Activated naive CD4-positive, alpha-beta T cell treated with anti-CD3 and anti-CD28 coated beads, Interleukin-2, amount 10 ng/mL, durations not matched to agents 5 hours and 36 hours (primary cell): ENCODE results near the gene TMEM223. TPM values are rescaled to one million over a fixed set of nuclear protein-coding genes. Genes with fewer than 3 reads are reported as not detected.

Experiments used
- microRNA-seq: library from miRNA; unstranded; fragments of <30 nt; microRNA quantifications from one replicate; pipeline ENCODE4 v1.2.0, GENCODE V29; 2022; ENCODE audit warnings: borderline microRNAs expressed, borderline replicate concordance
- total RNA-seq, 2 experiments: library from RNA; stranded (reverse); gene quantifications; one replicate each; pipeline ENCODE4 v1.2.3, GENCODE V29; 2021

Gene TMEM223, protein sequence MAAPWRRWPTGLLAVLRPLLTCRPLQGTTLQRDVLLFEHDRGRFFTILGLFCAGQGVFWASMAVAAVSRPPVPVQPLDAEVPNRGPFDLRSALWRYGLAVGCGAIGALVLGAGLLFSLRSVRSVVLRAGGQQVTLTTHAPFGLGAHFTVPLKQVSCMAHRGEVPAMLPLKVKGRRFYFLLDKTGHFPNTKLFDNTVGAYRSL
- total RNA-seq: 10 to 100 TPM; 19.1 to 21.5 TPM

DNA sequence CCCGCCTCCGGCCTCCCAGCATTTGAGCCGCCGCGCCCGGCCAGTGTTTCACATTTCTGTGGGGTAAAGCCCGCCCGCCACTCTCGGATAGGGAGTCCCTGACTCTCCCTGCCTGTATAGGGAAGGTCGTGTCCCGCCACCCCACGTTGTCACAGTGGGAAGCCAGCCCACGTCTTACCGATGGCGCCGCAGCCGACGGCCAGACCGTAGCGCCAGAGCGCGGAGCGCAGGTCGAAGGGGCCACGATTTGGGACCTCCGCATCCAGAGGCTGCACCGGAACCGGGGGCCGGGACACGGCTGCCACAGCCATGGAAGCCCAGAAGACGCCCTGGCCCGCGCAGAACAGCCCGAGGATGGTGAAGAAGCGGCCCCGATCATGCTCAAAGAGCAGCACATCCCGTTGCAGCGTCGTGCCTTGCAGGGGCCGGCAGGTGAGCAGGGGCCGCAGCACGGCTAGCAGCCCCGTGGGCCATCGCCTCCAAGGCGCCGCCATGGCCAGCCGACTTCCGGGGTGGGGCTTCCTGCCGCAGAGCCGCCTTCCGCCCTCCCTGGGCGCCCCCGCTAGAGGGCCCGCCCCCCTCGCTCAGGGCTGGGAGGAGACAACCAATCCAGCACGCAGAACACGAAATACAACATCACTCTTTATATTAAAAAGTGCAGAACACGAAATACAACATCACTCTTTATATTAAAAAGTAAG is at the start of gene TMEM223:
Gene TMEM223 (minus strand): TSS at position 506 of the 701 bp plus-strand sequence. CDS start 12 bp downstream, at position 494.

DNA sequence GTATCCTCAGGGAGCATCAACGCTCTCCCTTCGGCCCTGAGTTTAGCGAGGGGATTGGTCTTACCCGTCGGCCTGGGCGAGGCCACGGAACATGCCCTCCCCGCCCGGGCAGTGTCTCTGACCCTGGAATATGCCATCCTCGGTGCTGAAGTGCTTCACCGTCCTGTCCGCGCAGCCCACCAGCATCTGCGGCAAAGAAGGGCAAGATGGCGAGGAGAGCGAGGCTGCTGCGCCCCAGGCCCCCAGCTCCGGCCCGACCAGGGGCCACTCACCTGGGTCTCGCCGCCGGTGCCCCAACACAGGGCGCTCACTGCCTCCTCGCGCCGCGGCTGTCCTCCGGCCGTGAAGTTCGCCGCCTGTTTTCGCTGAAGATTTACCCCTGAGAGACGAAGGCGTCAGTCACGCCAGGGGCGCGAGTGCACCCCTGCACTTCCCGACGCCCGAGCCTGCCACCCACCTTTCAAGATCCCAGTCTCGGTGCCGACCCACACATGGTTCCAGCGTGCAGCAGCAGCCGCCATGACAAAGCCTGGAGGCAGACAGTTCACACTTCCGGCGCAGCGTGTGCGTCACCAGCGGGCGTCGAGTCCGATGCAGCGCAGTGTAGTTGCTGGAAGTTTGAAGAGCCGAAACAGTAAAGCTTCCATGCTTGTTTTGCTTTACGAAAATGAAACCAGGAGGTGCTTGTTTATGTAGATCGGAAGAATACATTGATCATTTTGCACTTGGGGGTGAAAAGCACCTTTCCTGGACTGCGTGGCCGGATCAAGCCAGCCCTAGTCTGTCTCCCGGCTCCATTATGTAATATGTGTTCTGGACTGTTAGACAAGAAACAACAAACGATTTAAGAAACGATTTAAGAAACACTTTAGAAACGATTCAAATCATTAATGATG is 47.5 kb upstream of the TMEM223 start, which contains the start of gene WDR74:
Gene WDR74 (minus strand): TSS at position 541 of the 896 bp plus-strand sequence. CDS start 20 bp downstream, at position 521.

DNA sequence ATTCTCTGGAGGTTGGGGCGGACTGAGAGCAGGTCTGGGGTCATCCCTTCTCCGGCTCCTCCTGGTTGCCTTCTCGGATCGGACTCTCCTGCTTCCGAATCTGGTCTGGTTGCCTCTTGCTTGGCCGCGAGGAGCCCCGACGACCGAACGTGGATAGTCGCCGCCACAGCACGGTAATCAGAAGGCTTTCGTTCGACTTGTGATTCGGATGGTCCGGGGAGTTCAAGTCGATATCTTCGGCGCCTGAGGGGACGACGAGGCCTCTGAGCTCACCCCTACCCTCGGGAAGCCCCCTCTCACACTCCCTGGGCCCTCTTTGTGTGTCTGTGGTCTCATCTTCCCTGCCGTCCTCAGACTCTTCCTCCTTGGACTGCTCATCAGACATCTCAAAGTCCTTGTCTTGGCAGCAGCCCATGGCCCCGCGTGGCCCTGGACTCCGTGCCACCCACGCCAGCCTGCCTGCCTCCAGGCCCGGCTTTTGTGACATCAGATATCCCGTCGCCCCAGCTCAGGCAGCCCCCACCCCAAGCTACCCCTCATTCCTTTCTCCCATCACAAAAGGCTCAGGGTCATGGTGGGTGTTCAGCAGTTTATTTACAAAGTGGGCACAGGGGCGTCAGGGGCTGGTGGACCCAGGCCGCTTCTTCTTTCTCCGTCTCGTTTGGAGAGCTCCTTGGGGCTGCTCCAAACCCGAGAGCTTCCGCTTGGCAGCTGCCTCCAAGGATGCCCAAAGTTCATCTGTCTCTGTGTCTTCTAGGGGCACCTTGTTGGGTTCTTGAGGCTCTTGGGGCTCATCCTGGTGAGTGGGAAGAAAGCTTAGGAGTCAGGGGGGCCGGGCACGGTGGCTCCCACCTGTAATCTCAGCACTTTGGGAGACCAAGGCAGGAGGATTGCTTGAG is 40.8 kb upstream of the TMEM223 start, which contains the start of gene TEX54:
Gene TEX54 (minus strand): TSS at position 506 of the 899 bp plus-strand sequence.

DNA sequence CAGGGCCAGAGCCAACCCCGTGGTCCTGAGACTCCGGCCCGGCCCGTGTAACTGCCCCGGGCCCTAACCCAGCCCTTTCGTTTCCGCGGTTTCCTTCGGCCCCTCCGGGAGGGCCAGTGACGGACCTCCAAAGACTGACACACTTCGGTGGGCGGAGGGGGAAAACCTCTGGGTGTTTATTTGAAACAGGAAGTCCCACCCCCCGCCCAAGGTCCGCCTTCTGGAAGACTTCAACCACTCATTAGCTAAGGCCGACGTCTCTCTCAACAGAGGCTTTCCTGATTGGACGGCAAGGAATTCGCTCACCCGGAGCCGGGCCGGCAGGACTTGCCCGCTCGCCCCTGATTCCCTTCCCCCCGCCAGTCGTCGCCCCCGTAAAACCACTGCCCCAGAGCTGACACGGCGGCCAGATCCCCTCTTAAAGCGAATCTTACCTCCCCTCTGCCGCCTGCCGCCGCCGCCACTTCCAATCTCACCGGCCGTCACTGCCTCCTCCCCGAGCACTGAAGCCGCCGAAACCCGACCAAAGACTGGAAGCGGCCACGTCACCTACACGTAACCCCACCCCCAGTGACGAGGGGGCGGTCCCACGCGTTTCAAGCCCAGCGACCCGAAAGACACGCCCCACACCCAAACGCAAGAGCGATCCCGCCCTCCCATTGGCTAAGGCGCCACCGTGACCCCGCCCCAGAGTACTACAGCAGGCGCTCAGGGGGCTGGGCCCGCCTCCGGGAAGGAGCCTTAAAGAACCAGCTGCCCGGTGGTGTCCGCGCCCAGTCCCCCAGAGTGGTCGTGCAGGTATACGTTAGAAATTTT is 39.9 kb upstream of the TMEM223 start, which contains the start of gene STX5:
Gene STX5 (minus strand): TSS at position 532 of the 816 bp plus-strand sequence. CDS start 808 bp downstream, outside the sequence.

DNA sequence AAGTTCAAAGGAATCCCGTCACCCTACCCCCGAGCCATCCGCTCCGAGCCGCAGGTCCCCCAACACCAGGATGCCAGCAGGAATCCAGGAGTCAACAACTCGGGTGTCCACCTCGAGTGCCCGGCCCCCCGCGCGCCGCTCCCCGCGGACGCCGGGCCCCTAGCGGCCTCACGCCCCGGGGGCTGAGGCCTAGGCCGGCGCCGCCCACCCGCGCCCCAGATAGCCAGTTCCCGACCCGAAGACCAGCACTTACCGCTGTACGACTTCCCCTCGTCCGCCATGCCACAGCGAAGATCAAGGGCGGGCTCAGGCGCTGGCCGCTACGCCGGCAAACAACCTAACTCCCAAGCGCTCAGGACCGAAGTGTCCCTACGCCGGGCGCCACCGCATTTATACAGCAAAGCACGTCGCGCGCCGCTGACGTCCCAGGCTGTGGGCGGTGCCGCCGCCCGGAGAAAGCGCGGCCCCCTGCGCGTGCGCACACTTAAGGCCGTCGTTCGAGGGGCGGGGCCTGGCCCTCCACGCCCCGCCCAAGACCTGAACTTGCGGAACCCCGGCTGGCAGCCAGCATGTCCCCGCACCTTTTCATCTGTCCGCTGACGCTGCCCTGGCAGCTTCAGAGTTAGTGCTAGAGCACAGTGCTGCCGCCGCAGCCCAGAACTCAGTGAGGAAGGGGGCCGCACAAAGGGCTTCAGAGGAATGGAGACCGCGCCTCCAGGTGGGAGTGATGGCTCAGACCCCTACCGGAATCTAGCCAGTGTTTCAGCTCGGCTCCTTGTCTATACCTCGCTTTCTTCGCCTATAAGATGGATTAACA is 13.5 kb upstream of the TMEM223 start, which contains the start of gene NXF1:
Gene NXF1 (minus strand): TSS at position 365 of the 817 bp plus-strand sequence. CDS start 84 bp downstream, at position 281.

DNA sequence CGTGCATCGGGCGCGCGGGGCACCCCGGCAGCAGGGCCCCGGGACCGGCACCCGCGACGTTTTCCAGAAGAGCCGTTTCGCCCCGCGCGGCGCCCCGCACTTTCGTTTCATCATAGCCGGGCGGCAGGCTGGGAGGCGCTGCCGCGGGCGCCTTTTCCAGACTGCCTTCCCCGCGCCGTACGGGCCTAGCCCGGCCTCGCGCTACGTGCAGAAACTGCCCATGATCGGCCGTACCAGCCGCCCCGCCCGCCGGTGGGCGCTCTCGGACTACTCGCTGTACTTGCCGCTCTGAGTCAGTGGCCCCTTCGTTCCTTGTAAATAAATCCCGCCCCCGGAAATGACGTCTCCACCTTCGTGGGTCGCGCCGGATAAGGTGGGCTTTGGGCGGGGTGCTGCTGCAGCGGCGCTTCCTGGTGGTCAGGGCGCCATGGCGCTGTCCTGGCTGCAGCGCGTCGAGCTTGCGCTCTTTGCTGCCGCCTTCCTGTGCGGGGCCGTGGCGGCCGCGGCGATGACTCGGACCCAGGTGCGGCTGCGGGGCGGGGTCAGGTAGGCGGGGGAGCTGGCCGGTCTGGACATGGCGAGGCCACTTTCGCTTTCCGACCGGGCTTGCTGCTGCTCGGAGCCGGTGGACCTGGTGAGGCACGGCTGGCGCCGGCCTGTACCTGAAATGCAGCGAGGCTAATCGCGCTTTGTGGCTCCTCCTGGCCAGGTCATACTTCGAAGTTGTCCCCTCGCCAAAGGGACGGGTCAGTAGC is 4.6 kb downstream of the TMEM223 start, which contains the start of gene TMEM179B:
Gene TMEM179B (plus strand): TSS at position 398 of the 755 bp plus-strand sequence. CDS start 30 bp downstream, at position 428.

DNA sequence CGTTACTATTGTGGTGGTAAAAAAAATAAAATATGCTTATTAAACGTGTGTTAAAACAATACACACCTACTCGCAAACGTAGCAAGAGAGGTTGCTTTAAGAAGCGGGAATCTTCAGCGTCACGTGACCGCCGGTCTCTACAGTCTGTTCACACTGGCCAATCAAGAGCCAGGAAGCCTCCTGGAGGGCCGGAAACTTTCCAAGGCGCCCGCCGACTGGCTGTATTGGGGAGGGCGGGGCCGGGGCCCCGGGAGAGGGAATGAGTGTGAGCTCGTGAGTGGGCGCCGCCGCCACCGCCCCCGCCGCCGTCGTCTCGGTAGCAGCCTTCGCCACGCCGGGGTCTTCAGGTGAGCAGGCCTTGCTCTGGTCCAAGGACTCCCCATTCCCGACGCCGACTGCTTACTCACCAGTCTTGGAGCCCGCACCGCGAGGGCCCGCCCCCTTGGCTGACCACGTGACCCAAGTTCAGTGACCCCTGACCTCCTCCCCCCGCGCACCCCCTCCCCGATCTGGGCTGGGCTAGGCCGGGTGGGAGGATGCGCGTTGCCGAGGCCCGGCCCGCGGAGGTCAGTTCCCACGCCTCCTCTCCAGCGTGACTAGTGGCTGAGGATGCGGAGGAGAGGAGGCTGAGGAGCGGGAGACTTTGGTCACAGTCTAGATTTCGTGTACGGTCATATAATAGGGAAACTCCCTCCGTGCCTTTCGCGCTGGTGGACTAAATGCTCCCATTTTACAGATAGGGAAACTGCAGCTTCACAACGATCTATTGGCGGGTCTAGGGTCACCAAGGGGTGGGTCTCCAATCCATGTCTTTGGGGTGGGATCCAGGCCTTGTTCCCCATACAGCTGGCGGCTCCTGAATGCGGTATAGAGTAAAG is 20.4 kb downstream of the TMEM223 start, which contains the start of gene TAF6L:
Gene TAF6L (plus strand): TSS at position 253 of the 878 bp plus-strand sequence. CDS start 4,388 bp downstream, outside the sequence.

DNA sequence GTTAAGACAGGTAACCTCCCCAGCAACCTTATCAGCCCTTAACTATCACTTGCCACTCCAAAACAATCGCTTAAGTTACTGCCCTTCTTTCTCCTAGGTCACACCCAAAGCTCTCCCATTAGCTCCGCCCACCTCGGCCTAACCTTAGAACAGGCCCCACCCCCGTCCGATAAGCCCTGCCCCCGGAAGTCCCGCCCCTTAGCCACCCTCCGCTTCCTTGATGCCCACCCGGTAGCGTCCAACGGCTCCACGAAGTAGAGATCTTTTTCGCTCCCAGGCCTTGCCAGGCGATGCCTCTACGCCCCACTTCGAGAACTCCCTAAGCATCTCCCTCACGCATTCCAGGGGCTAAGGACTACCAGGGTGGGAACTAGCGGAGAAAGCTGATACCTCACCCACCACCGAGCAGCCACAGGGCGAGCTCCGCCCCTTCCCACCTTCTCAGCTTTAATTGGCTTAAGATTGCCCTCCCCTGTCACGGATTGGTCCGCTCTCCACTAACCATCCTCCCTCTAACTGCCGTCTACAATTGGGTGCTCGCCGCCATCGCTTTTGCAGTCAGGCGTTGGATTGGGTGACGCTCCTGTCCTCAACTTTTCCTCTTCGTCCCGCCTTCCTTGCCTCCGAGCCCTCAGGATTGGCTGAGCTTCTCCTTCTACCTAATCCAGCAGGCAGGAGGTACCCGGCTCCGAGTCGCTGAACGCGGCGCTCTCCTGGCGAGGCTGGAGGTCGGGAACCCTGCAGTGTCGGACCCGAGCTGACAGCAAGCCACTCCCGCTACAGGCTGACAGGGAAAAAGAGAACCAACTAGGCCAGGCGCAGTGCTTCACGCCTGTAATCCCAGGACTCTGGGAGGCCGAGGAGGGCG is 37.8 kb downstream of the TMEM223 start, which contains the start of gene ZBTB3:
Gene ZBTB3 (minus strand): TSS at position 425 of the 868 bp plus-strand sequence. CDS start 496 bp downstream, outside the sequence.

Small RNAs within 50 kb of the gene (microRNA-seq; reads per million reads assigned to microRNA genes)
- gene MIR6514 (not detected), gene MIR6748 (not detected)

Other genes with a start within 250 kb of the TMEM223 start
- 100 to 1,000 TPM in 1 of 2 experiments, 10 to 100 TPM in 1; 96.0 to 111 TPM for gene AHNAK, start 245.2 kb downstream of the TMEM223 start, total RNA-seq
- gene EEF1G, start 218.1 kb downstream of the TMEM223 start, total RNA-seq: 1,000 to 10,000 TPM; 1,877 to 1,888 TPM
- gene TUT1, start 200.5 kb downstream of the TMEM223 start, total RNA-seq: 10 to 100 TPM; 26.2 to 28.2 TPM
- gene MTA2, start 190.1 kb downstream of the TMEM223 start, total RNA-seq: 100 to 1,000 TPM; 208 to 223 TPM
- 100 to 1,000 TPM; 133 to 139 TPM for gene EML3, start 179.2 kb downstream of the TMEM223 start, total RNA-seq
- gene ROM1, start 178.7 kb downstream of the TMEM223 start, total RNA-seq: 1 to 10 TPM; 1.1 to 1.7 TPM
- gene B3GAT3, start 170.0 kb downstream of the TMEM223 start, total RNA-seq: 10 to 100 TPM; 70.9 to 73.2 TPM
- gene GANAB, start 145.4 kb downstream of the TMEM223 start, total RNA-seq: 100 to 1,000 TPM; 297 to 300 TPM
- 10 to 100 TPM; 31.4 to 32.4 TPM for gene INTS5, start 138.7 kb downstream of the TMEM223 start, total RNA-seq
- 10 to 100 TPM; 83.3 to 83.8 TPM for gene C11orf98, start 126.8 kb downstream of the TMEM223 start, total RNA-seq
- gene CSKMT, start 126.7 kb downstream of the TMEM223 start, total RNA-seq: 10 to 100 TPM; 12.8 to 14.2 TPM
- 1 to 10 TPM; 6.2 to 8.1 TPM for gene UQCC3, start 120.3 kb downstream of the TMEM223 start, total RNA-seq
- gene LBHD1, start 119.7 kb downstream of the TMEM223 start, total RNA-seq: 10 to 100 TPM; 26.5 to 28.9 TPM
- 100 to 1,000 TPM; 157 to 162 TPM for gene UBXN1, start 112.9 kb downstream of the TMEM223 start, total RNA-seq
- gene LRRN4CL, start 102.5 kb downstream of the TMEM223 start, total RNA-seq: under 1 TPM; 0.14 to 0.35 TPM
- gene BSCL2, start 84.6 kb downstream of the TMEM223 start, total RNA-seq: 10 to 100 TPM; 26.6 to 33.7 TPM
- gene GNG3, start 84.3 kb downstream of the TMEM223 start, total RNA-seq: not detected
- gene HNRNPUL2, start 64.5 kb downstream of the TMEM223 start, total RNA-seq: 10 to 100 TPM; 60.2 to 63.0 TPM
- 10 to 100 TPM; 42.4 to 43.6 TPM for gene TTC9C, start 63.5 kb downstream of the TMEM223 start, total RNA-seq
- gene ZBTB3, start 37.8 kb downstream of the TMEM223 start, total RNA-seq: 10 to 100 TPM; 14.8 to 17.8 TPM
- gene POLR2G, start 30.4 kb downstream of the TMEM223 start, total RNA-seq: 10 to 100 TPM; 84.5 to 93.5 TPM
- 10 to 100 TPM; 21.3 to 22.1 TPM for gene TAF6L, start 20.6 kb downstream of the TMEM223 start, total RNA-seq
- 10 to 100 TPM; 45.4 to 45.5 TPM for gene TMEM179B, start 4.6 kb downstream of the TMEM223 start, total RNA-seq
- gene NXF1, start 13.4 kb upstream of the TMEM223 start, total RNA-seq: 100 to 1,000 TPM; 101 to 104 TPM
- gene STX5, start 40.0 kb upstream of the TMEM223 start, total RNA-seq: 10 to 100 TPM; 43.5 to 43.8 TPM
- gene TEX54, start 40.8 kb upstream of the TMEM223 start, total RNA-seq: not detected
- gene WDR74, start 47.6 kb upstream of the TMEM223 start, total RNA-seq: 10 to 100 TPM; 64.7 to 71.4 TPM
- 100 to 1,000 TPM; 150 to 157 TPM for gene SLC3A2, start 88.9 kb upstream of the TMEM223 start, total RNA-seq
- gene CHRM1, start 129.4 kb upstream of the TMEM223 start, total RNA-seq: not detected
- not detected for gene SLC22A6, start 193.0 kb upstream of the TMEM223 start, total RNA-seq
- not detected for gene SLC22A8, start 223.8 kb upstream of the TMEM223 start, total RNA-seq